IMR-90 (cell line): ENCODE results near the gene MRM2. TPM values are rescaled to one million over a fixed set of nuclear protein-coding genes. Genes with fewer than 3 reads are reported as not detected.

Source experiments
- ATAC-seq: fragments of 200-7000 bp; cut with Tn5 transposase; 2 replicates; pipeline ENCODE4 v1.9.1; 2020; ENCODE audit warnings: low read depth, mild to moderate bottlenecking, moderate library complexity
- BruUV-seq: library from RNA; stranded (reverse); fragments of 400-500 nt; replicated peaks from 2 replicates; lab custom pipeline; 2021; lab: Mats Ljungman, UMichigan
- CTCF ChIA-PET: fragments of 300-600 bp; formaldehyde crosslinking; extraction: SDS; loops from one replicate; lab custom pipeline; 2021; ENCODE audit warnings: antibody characterized with exemption; lab: Yijun Ruan, JAX
- POLR2A ChIA-PET: fragments of 300-600 bp; sonication (Branson Sonifier 250); formaldehyde crosslinking; loops from one replicate; lab custom pipeline; 2022; ENCODE audit warnings: antibody characterized with exemption; ENCODE audit not compliant: unreplicated experiment; lab: Charles Lee
- DNase-seq: peaks from one replicate; pipeline ENCODE4 v3.0.0; 2013
- H2AFZ ChIP-seq: replicated peaks from 2 replicates; pipeline ENCODE3; 2013; ENCODE audit warnings: low read length, mild to moderate bottlenecking; ENCODE audit not compliant: poor library complexity
- H2AK5ac ChIP-seq: 2 replicates; pipeline ENCODE4 v1.6.1; 2013; ENCODE audit warnings: low read depth, low read length, inconsistent platforms
- H2AK9ac ChIP-seq: replicated peaks from 2 replicates; pipeline ENCODE3; 2013; ENCODE audit warnings: mild to moderate bottlenecking, low read depth, low read length, moderate library complexity; ENCODE audit not compliant: poor library complexity
- H2BK120ac ChIP-seq: 2 replicates; pipeline ENCODE4 v1.6.1; 2013; ENCODE audit warnings: low read depth, low read length, inconsistent platforms
- H2BK15ac ChIP-seq: 3 replicates; pipeline ENCODE4 v1.6.1; 2013; ENCODE audit warnings: low read depth, low read length, inconsistent platforms
- H2BK20ac ChIP-seq: 2 replicates; pipeline ENCODE4 v1.6.1; 2013; ENCODE audit warnings: low read depth, mild to moderate bottlenecking, inconsistent platforms, low read length, moderate library complexity
- H2BK5ac ChIP-seq: 2 replicates; pipeline ENCODE4 v1.6.1; 2013; ENCODE audit warnings: mild to moderate bottlenecking, low read depth, low read length, inconsistent platforms; ENCODE audit not compliant: poor library complexity, severe bottlenecking
- H3K14ac ChIP-seq: replicated peaks from 2 replicates; pipeline ENCODE4 v1.6.1; 2013; ENCODE audit warnings: low read depth, low read length, inconsistent platforms
- H3K18ac ChIP-seq: 2 replicates; pipeline ENCODE4 v1.6.1; 2013; ENCODE audit warnings: low read depth, low read length, control low read depth
- H3K23ac ChIP-seq: 2 replicates; pipeline ENCODE4 v1.6.1; 2013; ENCODE audit warnings: low read depth, low read length, inconsistent platforms
- H3K27ac ChIP-seq: 2 replicates; pipeline ENCODE4 v1.5.1; 2013; ENCODE audit warnings: mild to moderate bottlenecking, control low read depth, low read length; ENCODE audit not compliant: insufficient read depth
- H3K27me3 ChIP-seq: 2 replicates; pipeline ENCODE4 v1.6.1; 2013; ENCODE audit warnings: low read length; ENCODE audit not compliant: control insufficient read depth, insufficient read depth
- H3K36me3 ChIP-seq: 2 replicates; pipeline ENCODE4 v1.6.1; 2013; ENCODE audit warnings: low read length, mixed read lengths; ENCODE audit not compliant: control insufficient read depth, insufficient read depth
- H3K4ac ChIP-seq: 2 replicates; pipeline ENCODE4 v1.6.1; 2013; ENCODE audit warnings: low read depth, low read length, inconsistent platforms
- H3K4me1 ChIP-seq: 2 replicates; pipeline ENCODE4 v1.6.1; 2013; ENCODE audit warnings: low read length, mixed read lengths; ENCODE audit not compliant: control insufficient read depth, insufficient read depth
- H3K4me2 ChIP-seq: 2 replicates; pipeline ENCODE4 v1.6.1; 2013; ENCODE audit warnings: low read depth, mild to moderate bottlenecking, control low read depth, low read length, moderate library complexity
- H3K4me3 ChIP-seq: 2 replicates; pipeline ENCODE4 v1.5.1; 2013; ENCODE audit warnings: low read depth, mild to moderate bottlenecking, control low read depth, low read length, moderate library complexity; ENCODE audit not compliant: insufficient read depth
- H3K56ac ChIP-seq: 2 replicates; pipeline ENCODE4 v1.6.1; 2013; ENCODE audit warnings: low read length, inconsistent platforms; ENCODE audit not compliant: insufficient read depth; ENCODE audit errors: extremely low read depth
- H3K79me1 ChIP-seq, 2 experiments: 2 replicates each; pipeline ENCODE4 v1.6.1; 2013; ENCODE audit warnings: low read length in 2 of 2, inconsistent platforms in 1 of 2, low read depth in 1 of 2
- H3K9ac ChIP-seq: 2 replicates; pipeline ENCODE4 v1.6.1; 2013; ENCODE audit warnings: low read depth, low read length, control low read depth
- H3K9me1 ChIP-seq: 2 replicates; pipeline ENCODE4 v1.6.1; 2013; ENCODE audit warnings: low read length, inconsistent platforms; ENCODE audit not compliant: insufficient read depth
- H3K9me3 ChIP-seq: 2 replicates; pipeline ENCODE4 v1.6.1; 2013; ENCODE audit warnings: low read length; ENCODE audit not compliant: control insufficient read depth, insufficient read depth
- H4K20me1 ChIP-seq: 2 replicates; pipeline ENCODE4 v1.6.1; 2013; ENCODE audit warnings: low read length, inconsistent platforms; ENCODE audit not compliant: insufficient read depth
- H4K5ac ChIP-seq: 2 replicates; pipeline ENCODE4 v1.6.1; 2013; ENCODE audit warnings: mild to moderate bottlenecking, low read depth, low read length, control low read depth
- H4K8ac ChIP-seq, 2 experiments: 2 replicates each; pipeline ENCODE4 v1.6.1; 2013; ENCODE audit warnings: low read depth in 2 of 2, low read length in 2 of 2, control low read depth in 1 of 2, inconsistent platforms in 1 of 2
- H4K91ac ChIP-seq: 2 replicates; pipeline ENCODE4 v1.6.1; 2013; ENCODE audit warnings: low read depth, low read length, inconsistent platforms; ENCODE audit not compliant: insufficient read depth
- BHLHE40 ChIP-seq: fragments of 150-350 bp; IDR thresholded peaks from 2 replicates; pipeline ENCODE4 v1.6.1; 2016; ENCODE audit warnings: mild to moderate bottlenecking, low read depth, low read length
- CTCF ChIP-seq: conservative IDR thresholded peaks from 2 replicates; pipeline ENCODE4 v1.5.1; 2012; ENCODE audit warnings: mild to moderate bottlenecking, low read depth, low read length, improper control_type of control experiment
- FOS ChIP-seq: fragments of 150-350 bp; IDR thresholded peaks from 2 replicates; pipeline ENCODE4 v1.6.1; 2016; ENCODE audit warnings: low read depth, low read length
- MAFK ChIP-seq: IDR thresholded peaks from 2 replicates; pipeline ENCODE4 v1.6.1; 2012; ENCODE audit warnings: low read depth, low read length, improper control_type of control experiment
- MXI1 ChIP-seq: IDR thresholded peaks from 2 replicates; pipeline ENCODE4 v1.6.1; 2012; ENCODE audit warnings: low read depth, mild to moderate bottlenecking, low read length, moderate library complexity, borderline replicate concordance
- NFE2L2 ChIP-seq: fragments of 150-350 bp; IDR thresholded peaks from 2 replicates; pipeline ENCODE4 v1.6.1; 2016; ENCODE audit warnings: low read depth, mild to moderate bottlenecking, low read length
- POLR2A ChIP-seq: IDR thresholded peaks from 2 replicates; pipeline ENCODE4 v1.6.1; 2012; ENCODE audit warnings: mild to moderate bottlenecking, low read depth, low read length
- RAD21 ChIP-seq: IDR thresholded peaks from 2 replicates; pipeline ENCODE4 v1.6.1; 2012; ENCODE audit warnings: low read length, improper control_type of control experiment
- RCOR1 ChIP-seq: IDR thresholded peaks from 2 replicates; pipeline ENCODE4 v1.6.1; 2012; ENCODE audit warnings: mild to moderate bottlenecking, low read length, improper control_type of control experiment; ENCODE audit not compliant: insufficient replicate concordance
- SMC3 ChIP-seq: fragments of 150-350 bp; IDR thresholded peaks from 2 replicates; pipeline ENCODE4 v1.6.1; 2016; ENCODE audit warnings: low read depth, mild to moderate bottlenecking, antibody characterized with exemption, low read length, moderate library complexity
- WGBS, 2 experiments: methylation state at CpG; one replicate each; pipeline versions ENCODE4 v1.1.5 to v1.1.7; 2013; ENCODE audit warnings: missing lambda C conversion rate in 2 of 2; ENCODE audit not compliant: insufficient read length in 1 of 2; ENCODE audit errors: extremely low coverage in 2 of 2; 5-methylcytosine and 5-hydroxymethylcytosine counted together
- dilution Hi-C: fragments of 300-500 bp; cut with HindIII; formaldehyde crosslinking; loops from one replicate; pipeline ENCODE4 v1.14.3; 2018; ENCODE audit warnings: low sequenced_read_pairs; ENCODE audit not compliant: unreplicated experiment
- in situ Hi-C: fragments of 300-500 bp; cut with MboI; formaldehyde crosslinking; loops from 3 replicates; pipeline ENCODE4 v1.14.3; 2019; ENCODE audit warnings: low sequenced_read_pairs, inconsistent platforms, mixed read lengths
- intact Hi-C: fragments of 100-400 bp; cut with micrococcal nuclease; formaldehyde crosslinking; loops from 2 replicates; pipeline ENCODE4 v1.10.0; 2022
- polyA plus RNA-seq, 3 experiments: library from polyadenylated mRNA; depleted of rRNA; stranded (reverse); fragments of >200 nt; gene quantifications; 2 replicates each; pipeline ENCODE4 v1.2.3, GENCODE V29; 2012; ENCODE audit warnings: low replicate concordance in 1 of 3
- total RNA-seq: library from RNA; depleted of rRNA; stranded (reverse); fragments of >200 nt; gene quantifications from 2 replicates; pipeline ENCODE4 v1.2.3, GENCODE V29; 2012
- TF ChIP-seq, protein P1 (sequence below): fragments of 150-350 bp; IDR thresholded peaks from 2 replicates; pipeline ENCODE4 v1.6.1; 2017; ENCODE audit warnings: mild to moderate bottlenecking, antibody characterized with exemption, low read length, low read depth

Gene MRM2
- total and polyA plus RNA-seq, 2 of the 4 experiments (the other 2 are of a cell fraction), result 19.1 to 23.8 TPM

GRCh38 chr7:2220506-2220905 lies 21.5 kb downstream of the MRM2 start:
- Histone ChIP-seq H4K5ac (no peak overlapping the region), H3K4me1 (no peaks in the 10 kb centered on the region), H3K9me3 (no peaks in the 10 kb centered on the region), H3K14ac (no peak overlapping the region), H4K91ac (no peak overlapping the region), H2AK5ac (no peak overlapping the region), H2BK15ac (no peak overlapping the region), H3K79me1 (peaks cover 8 to 13% of the 10 kb centered on the region in 2 experiments; a peak in 3 of 4 replicates), H3K4ac (no peak overlapping the region), H3K36me3 (peaks cover 61% of the 10 kb centered on the region), H3K9me1 (no peaks in the 10 kb centered on the region; the same call in 1 of the 2 replicates), H3K18ac (no peak overlapping the region), H3K27me3 (no peaks in the 10 kb centered on the region), H3K9ac (no peak overlapping the region), H3K27ac (no peak overlapping the region), H4K8ac (no peak overlapping the region), H3K56ac (no peak overlapping the region), H2BK20ac (no peak overlapping the region), H2BK120ac (no peak overlapping the region), H3K4me2 (no peak overlapping the region), H2AK9ac (peak overlapping the region; percentile 61), H3K4me3 (no peak overlapping the region), H2BK5ac (no peak overlapping the region), H2AFZ (no peak overlapping the region), H3K23ac (no peak overlapping the region), H4K20me1 (peaks cover 3% of the 10 kb centered on the region)
- TF ChIP-seq RCOR1, result no peak
- TF ChIP-seq FOS, result no peak
- TF ChIP-seq NFE2L2, result no peak
- no peak for TF ChIP-seq BHLHE40
- TF ChIP-seq RAD21, result no peak
- no peak for TF ChIP-seq CTCF
- TF ChIP-seq MAFK, result no peak
- TF ChIP-seq MXI1, result no peak
- TF ChIP-seq POLR2A, result no peak
- no peak for TF ChIP-seq SMC3
- TF ChIP-seq, protein P1, sequence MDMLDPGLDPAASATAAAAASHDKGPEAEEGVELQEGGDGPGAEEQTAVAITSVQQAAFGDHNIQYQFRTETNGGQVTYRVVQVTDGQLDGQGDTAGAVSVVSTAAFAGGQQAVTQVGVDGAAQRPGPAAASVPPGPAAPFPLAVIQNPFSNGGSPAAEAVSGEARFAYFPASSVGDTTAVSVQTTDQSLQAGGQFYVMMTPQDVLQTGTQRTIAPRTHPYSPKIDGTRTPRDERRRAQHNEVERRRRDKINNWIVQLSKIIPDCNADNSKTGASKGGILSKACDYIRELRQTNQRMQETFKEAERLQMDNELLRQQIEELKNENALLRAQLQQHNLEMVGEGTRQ, result no peak
- 100% methylated on average over 7 of the region's 16 CpGs; no CpG with 5 or more reads in 1 of the 2 experiments for WGBS, 2 experiments
- no TSS peak for BruUV-seq
- in situ Hi-C loops (no loop called here), dilution Hi-C loops (no loop called here), intact Hi-C loops (no loop called here)
- ATAC-seq, result no peak
- DNase-seq, result no peak
- ChIA-PET CTCF (no interaction called here), POLR2A (no interaction called here)
